ENCODE results near the gene L3MBTL1. TPM values are rescaled to one million over a fixed set of nuclear protein-coding genes. Genes with fewer than 3 reads are reported as not detected.

Gene L3MBTL1
- total RNA-seq, 1 donor from 2014 or later = 1.7 TPM

DNA sequence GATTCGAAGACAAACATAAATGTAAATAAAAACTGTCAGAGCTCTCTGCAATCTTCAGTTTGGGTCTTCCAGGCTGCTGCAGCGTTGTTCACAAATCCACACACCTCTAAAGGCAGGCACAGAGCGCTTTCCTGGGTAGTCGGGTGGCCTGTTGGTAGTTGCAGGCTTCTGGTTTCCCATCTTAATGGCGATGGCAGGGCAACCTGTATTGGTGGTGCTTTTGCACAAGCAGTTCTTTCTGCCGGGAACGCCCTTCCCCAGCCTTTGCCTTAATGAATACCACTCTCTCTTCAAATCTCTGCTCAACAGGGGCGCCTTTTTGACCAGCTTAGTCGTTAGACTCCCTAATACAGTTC, 82.5 kb downstream of the L3MBTL1 start:
- peak in 1 of 2 donors; percentile 4 for DNase-seq (ENCODE audit: low read depth in 2 of 2)

GRCh38 chr20:43590392-43591303, 83.2 kb downstream of the L3MBTL1 start, which contains the start of gene IFT52:
TSS of gene IFT52 (plus strand) at chr20:43590937. CDS start at chr20:43594699, 3,762 bp downstream.
- DNase-seq (ENCODE audit: low read depth in 2 of 2) = peak; percentile 85 to 93

Other genes starting within 250 kb of the L3MBTL1 start
- 33.5 and 42.7 TPM in 2 replicates for gene SRSF6, start 49.8 kb upstream of the L3MBTL1 start, total RNA-seq
- under 0.01 and 0.13 TPM in 2 replicates for gene SGK2, start 51.3 kb downstream of the L3MBTL1 start, total RNA-seq
- gene IFT52, start 83.2 kb downstream of the L3MBTL1 start, total RNA-seq = 31.4 and 31.8 TPM in 2 replicates
- 8.6 and 13.0 TPM in 2 replicates for gene MYBL2, start 159.4 kb downstream of the L3MBTL1 start, total RNA-seq
- gene GTSF1L, start 219.3 kb downstream of the L3MBTL1 start, total RNA-seq = not detected in 2 replicates